HL-60 (cell line): ENCODE results near the gene TSPO.

Source experiments
- DNase-seq, 2 experiments: peaks; one replicate each; pipeline ENCODE4 v3.0.0-alpha.2; 2010 to 2020; ENCODE audit warnings: low read depth in 1 of 2, low spot score in 1 of 2
- H3K27ac ChIP-seq: fragments of 250-450 bp; sonication (Bioruptor Pico); replicated peaks from 2 replicates; pipeline ENCODE4 v1.5.1; 2020; ENCODE audit warnings: mild to moderate bottlenecking, moderate library complexity
- H3K27me3 ChIP-seq: fragments of 250-450 bp; sonication (Bioruptor Pico); 2 replicates; pipeline ENCODE4 v1.5.1; 2021; ENCODE audit warnings: mild to moderate bottlenecking, moderate library complexity; ENCODE audit not compliant: insufficient read depth, poor library complexity, severe bottlenecking
- H3K4me3 ChIP-seq: replicated peaks from 2 replicates; pipeline ENCODE4 v1.5.1; 2011; ENCODE audit warnings: mild to moderate bottlenecking, control low read depth, low read length; ENCODE audit not compliant: insufficient read depth
- CTCF ChIP-seq: IDR thresholded peaks from one replicate; pipeline ENCODE4 v1.5.1; 2011; ENCODE audit warnings: low read length, control low read depth, inconsistent platforms; ENCODE audit not compliant: insufficient read depth
- GABPA ChIP-seq: IDR thresholded peaks from 2 replicates; pipeline ENCODE4 v1.6.1; 2012; ENCODE audit warnings: low read depth
- POLR2AphosphoS5 ChIP-seq: IDR thresholded peaks from 2 replicates; pipeline ENCODE4 v1.6.1; 2012; ENCODE audit warnings: low read depth
- REST ChIP-seq: IDR thresholded peaks from 2 replicates; pipeline ENCODE4 v1.6.1; 2012; ENCODE audit warnings: low read depth; ENCODE audit not compliant: insufficient replicate concordance
- SPI1 ChIP-seq: IDR thresholded peaks from 2 replicates; pipeline ENCODE4 v1.6.1; 2012; ENCODE audit warnings: low read depth, mild to moderate bottlenecking, borderline replicate concordance

The TSPO gene

GRCh38 chr22:43135565-43135964 is 15.8 kb upstream of the TSPO start:
- Histone ChIP-seq H3K27me3 (no peaks in the 10 kb centered on the region), H3K27ac (no peak overlapping the region), H3K4me3 (no peak overlapping the region)
- no peak for DNase-seq
- TF ChIP-seq SPI1 (no peak), CTCF (no peak), GABPA (no peak), REST (no peak), POLR2AphosphoS5 (no peak)

- Histone ChIP-seq H3K27ac (peak overlapping the region; percentile 57), H3K4me3 (no peak overlapping the region), H3K27me3 (no peaks in the 10 kb centered on the region)
- TF ChIP-seq POLR2AphosphoS5, result no peak
- peak; percentile 61 for TF ChIP-seq CTCF
- TF ChIP-seq GABPA, result no peak
- peak; percentile 14; the same call in 1 of the 2 replicates for TF ChIP-seq SPI1
- no peak for DNase-seq
These were observed 15.1 kb upstream of the TSPO start for GRCh38 chr22:43136255-43136654.

- no peak for DNase-seq
- no peaks in the 10 kb centered on the region for H3K27me3 ChIP-seq
- H3K4me3 ChIP-seq, result no peak overlapping the region
- peak overlapping the region; percentile 57 for H3K27ac ChIP-seq
- no peak for TF ChIP-seq REST
- TF ChIP-seq CTCF, result no peak
- TF ChIP-seq POLR2AphosphoS5, result no peak
- no peak for TF ChIP-seq GABPA
- TF ChIP-seq SPI1, result no peak
These were observed 14.6 kb upstream of the TSPO start for GRCh38 chr22:43136801-43137200.

- DNase-seq, result peak; percentile 81 to 83
- H3K27ac ChIP-seq, result peak within 1 kb of the TSS; percentile 86
- TF ChIP-seq GABPA (peak; percentile 97), SPI1 (no peak), POLR2AphosphoS5 (peak; percentile 46)
- H3K4me3 ChIP-seq, result peak within 1 kb of the TSS; percentile 98
- H3K27me3 ChIP-seq, result no peaks in the 10 kb centered on the region
These were observed 8.3 kb upstream of the TSPO start, which contains the start of gene MCAT for GRCh38 chr22:43142880-43143562. Gene MCAT (minus strand): TSS chr22:43143398. CDS start chr22:43143348, 50 bp downstream.
